Measurements from ENCODE around the gene FAM120B.

FAM120B gene

DNA sequence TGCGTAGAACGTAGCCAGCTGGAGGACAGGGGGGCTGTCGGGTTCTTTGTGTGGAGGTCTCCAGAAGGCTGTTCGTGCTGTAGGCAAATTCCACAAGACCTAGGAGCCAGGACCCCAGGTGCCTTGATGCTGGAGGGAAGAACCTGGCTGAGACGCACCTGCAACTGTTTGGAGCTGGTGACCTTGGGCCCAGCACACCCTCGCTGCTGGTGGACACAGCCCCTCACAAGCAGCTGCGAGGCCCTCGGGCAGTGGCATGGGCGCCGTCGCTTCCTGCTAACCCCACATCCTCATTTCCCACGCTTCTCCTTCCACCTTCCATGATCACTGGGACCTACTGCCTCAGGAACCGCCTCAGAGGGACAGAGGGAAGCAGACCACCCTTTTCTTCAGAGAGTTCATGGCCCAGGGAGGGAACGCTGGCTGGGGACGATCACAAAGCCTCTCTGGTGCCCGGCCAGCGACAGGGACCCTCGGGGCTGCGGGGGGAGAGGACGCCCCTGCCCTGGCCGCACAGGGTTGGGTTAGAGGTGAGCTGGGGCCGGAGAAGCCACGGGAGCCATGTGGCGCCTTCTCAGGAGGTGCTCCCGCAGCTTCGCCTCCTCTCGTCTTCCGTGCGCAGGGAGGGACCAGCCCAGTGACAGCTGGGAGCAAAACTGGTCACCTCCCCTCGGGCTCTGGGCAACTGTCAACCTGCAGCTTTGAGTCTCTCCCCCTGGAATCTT lies 34.1 kb upstream of the FAM120B start:
- DNase-seq (ENCODE audit: low read depth) = no peak

DNA sequence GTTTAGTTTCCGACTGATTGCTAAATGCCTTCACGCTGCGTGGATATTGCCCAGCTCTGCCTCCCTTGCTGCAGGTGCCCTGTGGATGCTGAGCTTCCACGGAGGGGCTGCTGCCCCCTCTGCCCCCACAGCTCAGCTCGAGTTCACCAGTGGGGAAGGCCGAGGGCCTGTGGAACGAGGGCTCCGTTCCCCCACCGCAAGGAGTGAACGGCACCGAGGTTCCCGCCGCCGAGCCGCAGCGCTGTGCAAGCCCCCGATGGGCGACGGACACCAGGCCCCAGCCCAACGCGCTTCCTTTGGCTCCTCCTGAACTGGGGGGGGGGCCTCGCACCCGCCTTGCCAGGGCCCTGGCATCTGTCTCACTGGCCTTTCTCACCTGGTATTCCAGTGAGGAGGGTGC lies 33.4 kb upstream of the FAM120B start:
- no peak for DNase-seq (ENCODE audit: low read depth)

DNA sequence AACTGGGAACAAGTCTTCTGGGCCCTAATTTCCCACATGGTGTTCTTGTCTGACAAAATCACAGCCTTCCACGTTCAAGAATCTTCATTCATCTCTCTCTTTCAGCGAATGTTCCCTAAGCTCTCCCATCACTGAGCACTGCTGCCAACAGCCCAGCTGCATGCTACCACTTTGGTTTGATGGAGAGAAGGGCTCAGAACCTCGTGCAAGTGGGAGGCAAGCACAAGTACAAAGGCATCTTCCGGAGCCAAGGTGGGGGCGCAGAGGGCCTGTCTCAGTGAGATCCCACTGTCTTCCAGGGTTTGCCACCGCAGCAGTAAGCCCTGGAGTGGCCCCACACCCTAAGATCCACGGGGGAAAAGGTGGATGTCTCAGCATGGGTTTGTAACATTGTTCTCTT lies 32.9 kb upstream of the FAM120B start:
- no peak for DNase-seq (ENCODE audit: low read depth)

DNA sequence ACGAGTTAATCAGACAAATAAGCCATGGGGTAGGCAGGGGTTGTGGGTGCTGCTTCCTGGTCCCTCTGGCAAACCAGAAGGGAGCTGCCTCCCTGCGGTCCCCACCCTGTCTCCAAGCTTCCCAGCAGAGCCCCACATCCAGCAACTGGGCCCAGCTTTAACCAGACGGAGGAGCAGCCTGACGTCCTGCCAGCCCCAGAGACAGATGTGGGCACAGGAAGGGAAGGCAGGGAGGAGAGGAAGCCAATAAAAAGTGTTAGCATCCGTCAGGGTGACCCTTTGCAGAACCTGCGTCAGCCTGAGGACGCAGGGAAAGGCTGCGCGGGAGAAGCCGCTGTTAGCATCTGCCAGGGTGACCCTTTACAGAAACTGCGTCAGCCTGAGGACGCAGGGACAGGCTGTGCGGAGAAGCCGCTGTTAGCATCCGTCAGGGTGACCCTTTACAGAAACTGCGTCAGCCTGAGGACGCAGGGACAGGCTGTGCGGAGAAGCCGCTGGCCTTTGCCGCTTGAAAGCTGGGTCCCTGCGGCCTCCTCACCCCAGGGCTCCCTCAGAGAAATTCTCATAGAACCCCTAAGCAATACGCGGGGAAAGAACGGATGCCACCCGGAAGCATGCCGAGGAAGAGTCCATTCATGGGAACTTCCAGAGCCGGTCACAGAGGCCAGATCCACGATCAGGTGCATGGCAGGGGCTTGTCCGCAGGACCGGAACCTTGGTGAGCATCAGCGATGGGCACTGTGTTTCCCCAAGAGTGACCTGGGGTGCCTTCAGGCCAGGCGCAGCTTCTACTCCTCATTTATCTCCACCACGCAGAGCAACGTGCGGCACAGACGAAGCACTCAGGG lies 31.6 kb upstream of the FAM120B start:
- DNase-seq (ENCODE audit: low read depth) = no peak

DNA sequence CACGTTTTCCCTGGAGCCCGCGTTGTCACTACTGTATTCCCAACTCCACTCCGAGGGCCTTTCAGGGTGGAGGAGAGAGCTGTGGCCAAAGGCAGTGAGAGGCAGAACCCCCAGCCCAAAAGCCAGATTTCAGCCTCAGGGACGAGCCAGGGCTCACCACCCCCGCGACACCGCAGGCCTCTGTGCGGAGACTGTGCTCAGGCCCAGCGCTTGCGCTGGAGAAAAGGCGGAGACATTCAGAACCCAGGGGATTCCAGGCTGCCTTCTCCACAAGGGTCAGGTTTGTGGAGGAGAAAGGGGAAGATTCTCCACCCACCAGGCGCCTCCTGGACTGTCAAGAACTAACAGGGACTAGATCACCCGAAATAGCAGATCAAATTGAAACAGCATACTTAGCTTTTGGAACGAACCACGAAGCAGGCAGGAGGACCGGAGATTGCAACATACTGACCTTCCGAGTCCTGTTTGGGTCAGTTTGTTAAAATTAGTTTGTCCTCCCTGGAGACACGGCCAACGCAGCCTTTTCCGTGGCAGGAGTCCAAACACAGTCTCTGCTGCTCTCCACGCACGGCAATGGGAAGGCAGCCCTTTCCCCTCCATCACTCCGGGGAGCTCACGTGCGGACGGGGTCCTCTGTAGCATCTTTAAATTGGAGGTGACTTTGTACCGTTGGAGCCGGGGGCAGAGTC lies 30.0 kb upstream of the FAM120B start:
- DNase-seq (ENCODE audit: low read depth) = no peak

DNA sequence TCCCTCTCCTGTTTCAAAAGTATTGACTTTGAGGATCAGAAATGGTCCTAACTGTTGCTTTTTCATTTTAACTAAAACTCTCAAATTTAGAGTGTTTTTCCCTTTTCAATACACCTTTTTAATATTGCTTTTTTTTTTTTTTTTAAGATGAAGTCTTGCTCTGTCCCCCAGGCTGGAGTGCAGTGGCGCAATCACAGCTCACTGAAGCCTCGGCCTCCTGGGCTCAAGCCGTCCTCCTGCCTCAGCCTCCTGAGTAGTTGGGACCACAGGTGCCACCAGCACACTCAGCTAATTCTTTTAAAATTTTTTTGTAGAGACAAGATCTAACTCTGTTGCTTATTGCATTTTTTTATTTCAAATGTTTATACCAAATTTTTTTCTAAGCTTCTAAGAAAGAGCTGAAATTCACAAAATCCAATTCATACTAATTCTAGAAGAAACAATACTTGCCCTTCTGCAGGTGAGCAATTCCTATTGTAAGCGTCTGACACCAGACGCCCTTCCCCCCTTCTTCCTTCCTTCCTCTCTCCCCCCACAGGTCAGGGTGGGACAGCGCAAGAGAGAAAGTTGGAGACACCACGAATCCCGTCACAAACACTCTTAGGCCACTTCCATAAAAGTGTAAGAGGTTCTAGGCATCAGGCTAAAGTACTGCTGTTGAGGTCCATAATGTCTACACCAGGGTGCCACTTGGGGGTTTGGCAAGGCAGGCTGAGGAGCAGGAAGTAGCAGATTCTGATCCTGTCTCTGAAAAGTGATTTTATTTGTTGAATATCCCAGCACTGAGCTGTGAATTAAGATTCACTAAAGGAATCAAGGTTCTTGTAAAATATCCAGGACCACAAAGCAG lies 28.4 kb upstream of the FAM120B start:
- DNase-seq (ENCODE audit: low read depth) = no peak

DNA sequence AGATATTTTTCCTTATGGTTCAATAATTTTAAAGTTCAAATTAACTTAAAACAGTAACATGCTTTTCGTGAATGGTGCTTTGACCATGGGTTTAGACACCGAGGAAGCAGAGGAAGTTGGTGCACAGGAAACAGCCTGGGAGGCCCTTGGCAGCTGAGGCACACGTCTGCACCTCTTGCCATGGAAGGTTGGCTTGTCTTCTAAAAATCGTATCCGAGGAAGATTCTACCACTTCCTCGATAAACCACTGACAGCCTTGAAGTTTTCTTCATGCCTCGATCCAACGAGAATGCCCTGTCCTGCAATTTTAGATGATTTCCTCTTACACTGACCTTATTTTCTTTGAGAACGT lies 27.8 kb upstream of the FAM120B start:
- no peak for DNase-seq (ENCODE audit: low read depth)

DNA sequence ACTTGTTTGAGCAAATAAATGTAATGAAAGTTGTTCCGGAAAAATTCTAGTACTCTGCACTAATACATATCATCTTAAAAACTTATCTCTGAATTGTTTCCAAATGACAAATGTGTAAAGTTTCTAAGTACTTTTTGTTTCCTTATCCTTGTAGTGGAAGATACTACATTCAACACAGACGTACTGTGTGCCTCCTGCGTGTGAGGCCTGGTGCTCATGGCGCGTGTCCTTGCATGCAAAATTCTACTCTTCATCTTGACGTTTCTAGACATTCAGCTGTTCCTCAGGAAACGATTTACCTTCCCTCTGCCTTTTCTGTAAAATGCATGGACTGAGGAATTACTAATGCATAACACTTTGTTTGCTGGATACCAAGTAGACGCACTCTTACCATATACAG lies 27.1 kb upstream of the FAM120B start:
- no peak for DNase-seq (ENCODE audit: low read depth)

DNA sequence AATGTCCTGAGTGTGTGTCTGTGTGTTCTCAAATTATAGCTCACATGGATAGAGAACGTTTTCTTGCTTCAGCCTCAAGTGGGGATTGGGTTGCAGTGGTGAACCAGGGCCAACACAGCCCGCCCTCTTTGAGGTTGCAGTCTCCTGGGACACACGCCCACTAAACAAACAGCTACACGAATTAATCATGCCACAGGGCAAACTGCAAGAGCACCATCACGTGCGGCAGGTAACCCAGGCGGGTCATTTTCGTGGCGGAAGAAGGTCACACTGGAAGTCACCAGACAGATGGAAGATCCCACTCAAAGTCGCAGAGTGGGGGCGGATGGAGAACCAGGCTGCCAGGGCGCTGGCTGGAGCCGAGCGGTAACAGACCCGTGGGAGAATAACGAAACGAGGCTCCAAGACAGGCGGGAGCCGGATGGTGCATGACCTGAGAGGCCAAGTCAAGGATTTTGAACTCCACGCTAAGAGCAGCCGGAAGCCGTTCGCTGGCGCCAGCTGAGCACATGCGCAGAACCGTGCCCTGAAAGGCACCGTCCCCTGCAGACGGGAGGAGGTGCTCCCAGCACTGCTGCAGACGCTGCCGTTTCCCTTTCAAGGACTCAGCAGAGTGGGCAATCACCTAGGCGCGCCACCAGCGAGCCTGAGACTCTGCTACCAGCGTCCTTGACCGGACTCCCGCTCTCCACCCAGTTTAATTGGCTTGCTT lies 26.4 kb upstream of the FAM120B start:
- DNase-seq (ENCODE audit: low read depth) = no peak

DNA sequence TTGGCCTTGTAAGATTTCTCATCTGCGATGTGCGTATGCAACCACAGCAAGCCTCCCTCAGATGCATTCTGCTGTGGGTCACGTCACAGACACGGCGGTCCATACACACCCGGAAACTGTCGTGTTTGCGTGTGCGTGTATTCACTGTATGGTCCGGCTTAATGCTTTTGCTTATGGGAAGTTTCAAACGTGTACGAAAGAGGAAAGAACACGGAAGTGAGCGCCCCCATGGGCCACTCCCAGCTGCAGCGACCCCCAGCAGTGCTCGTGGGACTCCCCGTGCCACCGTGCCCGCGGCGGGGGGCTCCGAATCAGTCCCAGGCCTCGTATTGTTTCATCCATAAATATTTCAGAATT lies 25.9 kb upstream of the FAM120B start:
- DNase-seq (ENCODE audit: low read depth) = no peak

DNA sequence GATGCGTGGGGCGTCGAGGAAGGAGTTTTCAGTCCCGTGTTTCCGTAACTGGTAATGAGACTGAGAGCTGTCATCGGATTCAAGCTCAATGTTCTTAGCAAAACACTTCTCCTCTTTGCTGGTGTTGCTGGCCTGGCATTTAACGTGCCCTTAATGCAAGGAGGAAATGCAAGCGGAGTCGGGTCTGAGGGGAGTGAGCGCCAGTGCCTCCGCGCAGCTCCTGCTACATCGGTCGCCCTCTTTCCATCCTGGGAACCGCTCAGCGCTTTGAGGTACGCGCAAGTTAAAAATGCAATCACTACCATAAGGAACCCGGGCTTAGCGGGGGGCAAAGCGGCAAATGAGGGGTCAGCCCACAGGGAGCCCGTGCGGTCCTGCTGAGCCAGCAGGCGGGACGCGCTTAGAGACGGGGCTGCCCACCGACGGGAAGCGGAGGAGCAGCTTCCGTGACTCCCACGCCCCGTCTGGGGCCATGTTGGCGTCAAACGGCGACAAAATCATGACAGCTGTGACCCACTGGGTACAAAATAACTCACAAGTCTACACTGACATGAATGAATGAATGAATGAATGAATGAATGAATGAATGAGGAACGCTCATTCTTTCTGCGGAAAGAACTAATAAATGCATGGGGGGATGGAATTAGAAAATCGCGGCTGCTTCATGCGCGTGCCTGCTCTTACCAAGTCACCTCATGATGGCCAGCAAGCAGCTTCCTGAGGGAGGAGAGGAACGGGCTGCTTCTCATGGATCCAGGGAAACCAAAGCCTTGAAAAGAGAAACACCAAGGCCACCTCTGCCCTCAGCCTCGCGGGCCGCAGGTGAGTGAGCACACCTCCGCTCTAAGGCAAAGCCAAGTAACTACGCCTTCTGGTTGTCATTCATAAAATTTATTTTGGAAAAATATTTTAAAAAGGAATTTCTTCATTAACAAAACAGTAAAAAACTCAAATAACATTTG lies 24.9 kb upstream of the FAM120B start:
- no peak for DNase-seq (ENCODE audit: low read depth)

DNA sequence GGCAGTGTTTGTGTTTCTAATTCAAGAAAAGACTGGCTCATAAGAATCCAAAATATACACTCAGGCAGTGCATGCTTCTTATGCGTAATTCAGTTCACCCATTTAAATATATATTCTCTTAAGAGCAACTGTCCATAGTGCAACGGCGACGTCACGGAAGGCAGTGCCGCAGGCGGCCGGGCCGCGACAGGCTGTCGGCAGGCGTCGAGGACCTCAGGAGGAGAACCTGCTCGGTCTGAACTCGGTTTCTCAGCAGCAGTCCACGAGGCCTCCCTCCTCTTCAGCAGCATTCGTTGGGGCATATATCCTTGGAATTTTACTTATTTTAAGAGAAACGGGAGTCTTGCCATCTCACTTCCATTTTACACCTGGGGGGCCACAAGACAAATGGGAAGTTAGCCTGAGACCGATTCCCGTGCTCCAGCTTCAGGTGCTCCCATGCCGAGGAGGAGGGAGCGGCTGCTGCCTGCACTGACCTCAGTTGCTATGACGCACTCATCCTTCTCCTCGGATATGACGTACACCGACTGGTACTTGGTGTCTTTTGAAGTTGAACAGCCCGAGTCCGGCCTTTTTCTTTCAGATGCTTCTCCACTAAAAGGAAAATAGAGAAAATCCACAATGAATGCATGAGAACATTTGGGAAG lies 23.9 kb upstream of the FAM120B start:
- no peak for DNase-seq (ENCODE audit: low read depth)

DNA sequence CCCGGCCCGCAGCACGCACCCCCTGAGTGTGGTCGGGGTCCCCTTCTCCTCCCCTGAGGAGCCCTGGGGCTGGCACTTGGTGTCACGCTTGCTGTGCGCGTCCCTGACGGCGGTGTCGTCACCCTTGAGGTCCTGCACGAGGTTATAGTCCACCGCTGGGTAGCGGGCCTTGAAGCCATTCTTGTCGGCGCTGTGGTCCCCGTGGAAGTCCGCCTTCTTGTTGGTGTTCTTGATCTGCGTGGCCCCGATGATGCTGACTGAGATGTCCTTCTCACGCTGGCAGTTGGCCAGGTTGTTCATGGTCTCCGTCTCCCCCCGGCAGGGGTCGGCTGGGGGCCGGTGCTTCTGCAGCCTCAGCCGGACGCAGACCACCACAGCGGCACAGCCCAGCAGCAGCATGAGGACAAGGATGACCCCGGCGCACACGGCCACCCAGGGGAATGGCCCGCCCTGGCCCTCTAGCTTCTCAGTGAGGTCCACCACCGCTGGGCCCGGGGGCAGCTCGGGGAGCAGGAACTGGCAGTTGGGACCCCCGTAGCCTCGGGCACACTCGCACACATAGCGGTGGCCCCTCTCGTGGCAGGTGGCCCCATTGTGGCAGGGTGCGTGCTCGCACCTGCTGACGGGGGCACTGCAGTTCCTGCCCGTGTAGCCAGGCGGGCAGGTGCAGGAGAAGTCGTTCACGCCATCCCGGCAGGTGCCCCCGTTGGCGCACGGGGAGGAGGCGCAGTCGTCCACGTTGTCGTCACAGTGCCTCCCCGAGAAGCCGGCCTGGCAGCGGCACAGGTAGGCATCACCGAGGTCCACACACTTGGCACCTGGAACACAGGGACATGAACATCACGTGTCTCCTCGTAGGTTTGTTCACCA lies 23.1 kb upstream of the FAM120B start:
- DNase-seq (ENCODE audit: low read depth) = no peak

DNA sequence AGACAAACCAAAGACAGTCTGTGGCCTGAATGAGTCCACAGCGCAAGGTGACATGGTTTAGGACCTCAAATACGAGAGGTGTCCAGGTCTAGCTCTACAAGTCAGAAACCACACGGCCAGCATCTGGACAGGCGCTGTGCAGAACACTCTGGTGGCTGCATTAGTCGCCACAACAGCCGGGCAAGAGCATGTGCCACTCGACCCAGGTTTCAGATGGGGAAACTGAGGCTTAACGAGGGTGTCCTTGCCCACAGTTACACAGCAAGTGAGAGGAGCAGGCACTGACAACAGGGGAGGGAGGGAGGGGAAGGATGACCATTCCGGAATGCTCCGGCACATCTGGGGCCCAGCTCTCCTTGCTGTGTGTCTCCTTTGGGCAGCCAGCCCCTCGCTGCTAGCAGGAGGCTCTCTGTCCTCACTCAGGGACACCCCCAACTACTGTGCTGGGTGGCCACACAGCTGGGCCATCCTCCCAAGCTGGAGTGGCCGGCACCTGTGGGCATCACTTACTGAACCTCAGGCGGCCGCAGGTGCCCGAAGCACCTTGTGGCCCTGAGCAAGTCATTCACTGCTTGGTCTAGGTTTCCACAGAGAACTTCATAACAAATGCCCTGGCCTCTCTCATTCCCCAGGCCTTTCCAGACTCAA lies 22.3 kb upstream of the FAM120B start:
- no peak for DNase-seq (ENCODE audit: low read depth)

DNA sequence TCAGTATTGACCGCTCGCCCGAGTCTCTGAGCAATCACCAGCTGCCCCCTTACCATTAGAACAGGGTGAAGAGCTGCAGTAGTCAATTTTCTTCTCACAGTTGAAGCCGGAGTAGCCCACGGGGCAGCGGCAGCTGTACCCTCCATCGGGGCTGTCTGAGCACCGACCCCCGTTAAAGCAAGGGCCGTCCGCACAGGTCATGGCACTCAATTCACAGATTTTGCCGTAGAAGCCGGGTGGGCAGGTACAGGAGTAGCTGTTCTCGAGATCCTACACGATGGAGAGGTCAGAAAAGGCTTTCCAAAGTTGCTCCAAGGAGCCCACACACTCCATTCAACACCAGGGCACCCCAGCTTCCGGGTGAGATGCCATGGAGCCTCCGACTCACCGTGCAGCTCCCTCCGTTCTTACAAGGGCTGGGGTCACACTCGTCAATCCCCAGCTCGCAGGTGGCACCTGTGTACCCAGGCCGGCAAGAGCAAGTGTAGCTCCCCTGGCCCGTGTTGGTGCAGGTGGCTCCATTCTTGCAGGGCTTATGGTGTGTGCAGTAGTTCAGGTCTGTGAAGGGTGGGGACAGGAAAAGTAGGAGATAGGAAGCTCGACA lies 21.6 kb upstream of the FAM120B start:
- no peak for DNase-seq (ENCODE audit: low read depth)

DNA sequence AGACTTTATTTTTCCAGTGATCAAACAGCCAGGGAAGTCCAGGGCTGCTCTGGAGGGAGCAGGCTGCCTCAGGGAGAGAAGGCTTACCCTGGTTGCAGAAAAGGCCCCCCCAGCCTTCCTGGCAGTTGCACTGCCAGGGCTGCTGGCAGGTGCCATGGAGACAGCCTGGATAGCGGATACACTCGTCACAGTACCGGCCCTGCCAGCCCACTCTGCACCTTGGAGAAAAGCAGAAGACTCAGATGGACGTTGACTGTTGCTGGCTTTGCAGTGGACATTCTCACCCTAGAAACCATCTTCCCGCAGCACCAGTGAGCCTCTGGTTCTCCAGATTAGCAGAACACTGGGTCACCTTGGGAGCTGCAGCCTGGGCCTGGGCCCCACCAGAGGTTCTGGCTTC lies 21.1 kb upstream of the FAM120B start:
- no peak for DNase-seq (ENCODE audit: low read depth)

DNA sequence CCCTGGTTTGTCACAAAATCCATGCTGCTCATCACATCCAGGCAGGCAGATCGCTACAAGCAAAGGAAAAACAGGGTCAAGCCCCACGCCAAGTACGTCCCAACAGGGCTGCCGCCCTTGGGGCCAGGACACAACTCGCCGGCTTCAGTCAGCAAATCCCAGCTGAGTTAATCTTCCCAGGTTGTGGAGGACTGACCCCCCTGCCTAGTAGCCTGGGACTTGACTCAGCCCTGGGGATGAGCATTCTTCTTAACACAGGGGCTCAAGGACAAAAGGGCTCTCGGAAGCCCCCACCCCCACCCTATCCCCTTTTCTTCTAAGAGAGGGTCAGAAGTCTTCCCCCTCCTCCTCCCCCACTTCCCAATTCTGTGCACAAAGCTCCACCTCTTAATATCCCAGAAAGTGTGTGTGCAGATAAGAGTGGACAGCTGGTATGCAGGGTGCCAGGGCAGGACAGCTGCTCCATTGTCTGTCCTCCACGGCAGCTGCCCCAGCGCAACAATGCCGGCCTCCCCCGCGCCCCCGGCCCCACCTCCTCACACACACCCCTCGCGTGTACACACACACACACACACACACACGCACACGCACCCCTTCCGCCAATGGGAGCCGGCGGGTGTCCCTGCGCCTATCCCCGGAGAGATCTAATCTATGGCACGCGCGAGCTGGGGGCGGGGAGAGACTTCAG lies 20.2 kb upstream of the FAM120B start:
- DNase-seq (ENCODE audit: low read depth) = no peak

DNA sequence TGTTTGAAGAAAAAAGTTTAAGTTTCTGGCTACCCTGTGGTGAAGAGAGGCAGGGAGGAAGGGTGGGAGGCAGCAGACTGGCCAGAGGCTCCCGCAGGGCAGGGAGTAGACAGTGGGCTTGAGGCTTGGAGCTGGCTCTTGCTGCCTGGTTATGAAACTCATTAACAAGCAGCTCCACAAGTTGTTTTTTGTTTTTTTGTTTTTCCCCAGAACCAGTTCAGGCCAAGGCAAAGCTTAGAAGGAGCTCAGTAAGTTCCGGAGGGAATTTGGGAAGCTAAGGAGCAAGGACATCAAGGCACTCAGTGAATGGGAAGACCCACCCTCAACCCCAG lies 19.7 kb upstream of the FAM120B start:
- no peak for DNase-seq (ENCODE audit: low read depth)
